Caco-2 (cell line): ENCODE measurements around the gene SOX6. TPM values are rescaled to one million over a fixed set of nuclear protein-coding genes. Genes with fewer than 3 reads are reported as not detected.

Source experiments
- BruUV-seq: library from RNA; stranded (reverse); fragments of 400-500 nt; replicated peaks from 2 replicates; lab custom pipeline; 2021; lab: Mats Ljungman, UMichigan
- CTCF ChIA-PET: fragments of 300-600 bp; sonication (Branson Sonifier 250); formaldehyde crosslinking; loops from one replicate; lab custom pipeline; 2022; ENCODE audit warnings: antibody characterized with exemption; lab: Charles Lee
- POLR2A ChIA-PET: fragments of 300-600 bp; sonication (Branson Sonifier 250); formaldehyde crosslinking; loops from one replicate; lab custom pipeline; 2022; ENCODE audit warnings: antibody characterized with exemption; lab: Charles Lee
- DNase-seq, 2 experiments: peaks; one replicate each; pipeline versions ENCODE4 v3.0.0 to v3.0.0-alpha.2; 2020 to 2022
- H3K27me3 ChIP-seq: replicated peaks from 2 replicates; pipeline ENCODE4 v1.6.0; 2011; ENCODE audit warnings: low read length; ENCODE audit not compliant: control insufficient read depth, insufficient read depth
- H3K36me3 ChIP-seq: 2 replicates; pipeline ENCODE4 v1.5.1; 2011; ENCODE audit warnings: low read length; ENCODE audit not compliant: control insufficient read depth, insufficient read depth
- H3K4me1 ChIP-seq: fragments of 250-450 bp; sonication (Bioruptor Pico); 2 replicates; pipeline ENCODE4 v1.5.1; 2020; ENCODE audit warnings: mild to moderate bottlenecking
- H3K4me3 ChIP-seq: 2 replicates; pipeline ENCODE4 v1.5.1; 2011; ENCODE audit warnings: low read depth, mild to moderate bottlenecking, control low read depth, low read length
- H3K9me3 ChIP-seq: fragments of 250-450 bp; sonication (Bioruptor Pico); 2 replicates; pipeline ENCODE4 v1.5.1; 2020; ENCODE audit warnings: mild to moderate bottlenecking, moderate library complexity
- H3K27ac Mint-ChIP-seq: one replicate; pipeline ENCODE4 v1.8.0; 2022; ENCODE audit warnings: mixed read lengths; ENCODE audit not compliant: unreplicated experiment
- H3K27me3 Mint-ChIP-seq: one replicate; pipeline ENCODE4 v1.8.0; 2022; ENCODE audit warnings: mixed read lengths; ENCODE audit not compliant: insufficient read depth, unreplicated experiment
- H3K36me3 Mint-ChIP-seq: one replicate; pipeline ENCODE4 v1.8.0; 2022; ENCODE audit warnings: mild to moderate bottlenecking, mixed read lengths; ENCODE audit not compliant: insufficient read depth, unreplicated experiment
- H3K4me1 Mint-ChIP-seq: one replicate; pipeline ENCODE4 v1.8.0; 2022; ENCODE audit warnings: low read depth, mixed read lengths; ENCODE audit not compliant: unreplicated experiment
- H3K4me3 Mint-ChIP-seq: one replicate; pipeline ENCODE4 v1.8.0; 2022; ENCODE audit warnings: mild to moderate bottlenecking, moderate library complexity, mixed read lengths; ENCODE audit not compliant: unreplicated experiment
- H3K9me3 Mint-ChIP-seq: one replicate; pipeline ENCODE4 v1.8.0; 2022; ENCODE audit warnings: mixed read lengths; ENCODE audit not compliant: unreplicated experiment
- intact Hi-C: fragments of 100-400 bp; cut with micrococcal nuclease; formaldehyde crosslinking; loops from one replicate; pipeline ENCODE4 v1.10.0; 2022; ENCODE audit not compliant: unreplicated experiment
- total RNA-seq: library from RNA; stranded (reverse); gene quantifications from 2 replicates; pipeline ENCODE4 v1.2.3, GENCODE V29; 2022
- TF ChIP-seq, protein P1 (sequence below), 2 experiments: fragments of 200-600 bp in 1 of 2; IDR thresholded peaks; 1 replicate in 1 of 2; 2 replicates in 1 of 2; pipeline versions ENCODE4 v1.5.1 to v1.8.0; 2011 to 2022; ENCODE audit warnings: antibody characterized with exemption in 1 of 2, control low read depth in 1 of 2, inconsistent platforms in 1 of 2, low read depth in 1 of 2, low read length in 1 of 2, mild to moderate bottlenecking in 1 of 2, moderate library complexity in 1 of 2; ENCODE audit not compliant: insufficient read depth in 1 of 2, severe bottlenecking in 1 of 2, unreplicated experiment in 1 of 2

The SOX6 gene
- total RNA-seq, 1 experiment from 2014 or later = 10.8 TPM

DNA sequence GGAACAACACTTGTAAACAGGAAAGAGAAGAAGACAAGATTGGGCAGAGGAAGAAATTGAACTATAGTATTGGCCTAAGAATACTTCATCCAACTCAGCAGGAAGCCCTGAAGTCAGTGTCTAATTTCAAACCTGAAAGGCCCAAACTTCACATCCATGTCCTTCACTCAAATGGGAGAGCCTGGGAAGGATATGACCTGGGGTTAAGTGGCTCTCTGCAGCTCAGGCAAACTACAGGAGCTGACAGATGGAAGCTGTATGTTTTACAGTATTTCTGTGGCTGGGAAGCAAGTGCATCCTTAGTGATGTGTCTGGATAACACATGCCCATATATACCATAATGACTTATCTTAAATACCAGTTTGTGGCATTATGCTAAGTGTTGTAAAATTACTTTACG lies 196.2 kb downstream of the SOX6 start:
- Mint-ChIP-seq H3K4me3 (no peak overlapping the region), H3K27ac (no peak overlapping the region), H3K27me3 (no peaks in the 10 kb centered on the region), H3K36me3 (no peaks in the 10 kb centered on the region), H3K9me3 (peaks cover 9% of the 10 kb centered on the region), H3K4me1 (no peaks in the 10 kb centered on the region)
- TF ChIP-seq, protein P1, sequence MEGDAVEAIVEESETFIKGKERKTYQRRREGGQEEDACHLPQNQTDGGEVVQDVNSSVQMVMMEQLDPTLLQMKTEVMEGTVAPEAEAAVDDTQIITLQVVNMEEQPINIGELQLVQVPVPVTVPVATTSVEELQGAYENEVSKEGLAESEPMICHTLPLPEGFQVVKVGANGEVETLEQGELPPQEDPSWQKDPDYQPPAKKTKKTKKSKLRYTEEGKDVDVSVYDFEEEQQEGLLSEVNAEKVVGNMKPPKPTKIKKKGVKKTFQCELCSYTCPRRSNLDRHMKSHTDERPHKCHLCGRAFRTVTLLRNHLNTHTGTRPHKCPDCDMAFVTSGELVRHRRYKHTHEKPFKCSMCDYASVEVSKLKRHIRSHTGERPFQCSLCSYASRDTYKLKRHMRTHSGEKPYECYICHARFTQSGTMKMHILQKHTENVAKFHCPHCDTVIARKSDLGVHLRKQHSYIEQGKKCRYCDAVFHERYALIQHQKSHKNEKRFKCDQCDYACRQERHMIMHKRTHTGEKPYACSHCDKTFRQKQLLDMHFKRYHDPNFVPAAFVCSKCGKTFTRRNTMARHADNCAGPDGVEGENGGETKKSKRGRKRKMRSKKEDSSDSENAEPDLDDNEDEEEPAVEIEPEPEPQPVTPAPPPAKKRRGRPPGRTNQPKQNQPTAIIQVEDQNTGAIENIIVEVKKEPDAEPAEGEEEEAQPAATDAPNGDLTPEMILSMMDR (IDR thresholded peaks at IDR 0.05; ENCODE audit: insufficient read depth in 1 of 2, low read depth in 1 of 2, low read length in 1 of 2, severe bottlenecking in 1 of 2, unreplicated experiment in 1 of 2) = no peak
- ChIA-PET CTCF (no interaction called here), POLR2A (no interaction called here)
- H3K9me3 ChIP-seq = no peaks in the 10 kb centered on the region
- H3K4me1 ChIP-seq = peaks cover 24% of the 10 kb centered on the region
- no peak overlapping the region for H3K4me3 ChIP-seq
- intact Hi-C loops = no loop called here
- no peaks in the 10 kb centered on the region for H3K27me3 ChIP-seq
- H3K36me3 ChIP-seq = no peaks in the 10 kb centered on the region; the same call in 1 of the 2 replicates
- BruUV-seq = no TSS peak
- DNase-seq = no peak

DNA sequence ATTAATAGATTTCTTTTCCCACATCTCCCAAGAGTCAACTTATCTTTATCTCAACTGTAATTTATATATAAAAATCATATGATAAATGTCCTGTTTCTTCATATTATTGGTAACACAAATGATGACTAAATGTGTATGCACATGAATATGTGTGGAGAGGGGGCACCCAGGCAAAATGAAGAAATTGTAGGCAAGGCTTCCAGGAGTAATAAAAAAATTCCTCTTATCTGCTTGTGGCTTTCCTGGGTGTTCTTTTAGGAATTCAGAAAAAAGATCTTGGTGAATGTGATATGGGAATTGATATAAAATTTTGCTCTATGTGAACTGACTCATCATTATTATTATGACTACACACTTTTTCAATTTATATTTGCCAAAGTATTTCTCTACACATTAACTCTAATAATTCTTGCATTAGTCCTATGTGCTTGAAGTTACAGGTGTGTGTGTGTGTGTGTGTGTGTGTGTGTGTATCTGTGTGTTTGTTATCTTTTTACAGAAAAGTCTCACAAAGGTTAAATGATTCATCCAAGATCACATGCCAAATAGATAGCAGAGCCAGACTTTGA lies 197.8 kb downstream of the SOX6 start:
- ChIA-PET CTCF (no interaction called here), POLR2A (interaction anchor here (0.7 kb wide), 1 partner anchor 17 kb away, joined by 3 read pairs; no protein-coding TSS in a partner anchor)
- Mint-ChIP-seq H3K9me3 (peaks cover 9% of the 10 kb centered on the region), H3K4me1 (peaks cover 10% of the 10 kb centered on the region), H3K27me3 (no peaks in the 10 kb centered on the region), H3K36me3 (no peaks in the 10 kb centered on the region), H3K4me3 (no peak overlapping the region), H3K27ac (no peak overlapping the region)
- no peaks in the 10 kb centered on the region for H3K9me3 ChIP-seq
- intact Hi-C loops = no loop called here
- no peaks in the 10 kb centered on the region; the same call in 1 of the 2 replicates for H3K36me3 ChIP-seq
- no peak for DNase-seq
- H3K4me3 ChIP-seq = no peak overlapping the region
- BruUV-seq = no TSS peak
- TF ChIP-seq, protein P1 (IDR thresholded peaks at IDR 0.05; ENCODE audit: insufficient read depth in 1 of 2, low read depth in 1 of 2, low read length in 1 of 2, severe bottlenecking in 1 of 2, unreplicated experiment in 1 of 2) = no peak
- H3K27me3 ChIP-seq = no peaks in the 10 kb centered on the region
- H3K4me1 ChIP-seq = peaks cover 41% of the 10 kb centered on the region

DNA sequence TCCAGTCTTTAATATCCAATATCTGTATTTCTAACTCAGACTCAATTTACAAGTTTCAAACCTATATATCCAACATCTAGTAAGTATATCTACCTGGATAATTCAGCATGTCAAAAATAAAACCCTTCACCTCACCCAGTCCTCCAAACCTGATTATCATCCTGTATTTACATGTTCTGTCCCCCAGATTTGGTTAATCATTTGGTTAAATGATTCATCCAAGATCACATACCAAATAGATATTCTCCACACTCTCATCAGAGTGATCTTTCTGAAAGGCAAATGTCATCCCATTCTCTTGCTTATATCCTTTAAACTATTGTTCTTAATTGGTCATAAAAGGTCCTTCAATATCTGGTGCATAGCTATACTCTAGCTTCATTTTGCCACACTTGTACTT lies 199.0 kb downstream of the SOX6 start:
- H3K27ac Mint-ChIP-seq = no peak overlapping the region
- H3K36me3 Mint-ChIP-seq = no peaks in the 10 kb centered on the region
- Histone ChIP-seq H3K9me3 (no peaks in the 10 kb centered on the region), H3K4me1 (peaks cover 47% of the 10 kb centered on the region), H3K36me3 (no peaks in the 10 kb centered on the region; the same call in 1 of the 2 replicates), H3K27me3 (no peaks in the 10 kb centered on the region), H3K4me3 (no peak overlapping the region)
- ChIA-PET POLR2A (no interaction called here), CTCF (no interaction called here)
- no TSS peak for BruUV-seq
- TF ChIP-seq, protein P1 (IDR thresholded peaks at IDR 0.05; ENCODE audit: insufficient read depth in 1 of 2, low read depth in 1 of 2, low read length in 1 of 2, severe bottlenecking in 1 of 2, unreplicated experiment in 1 of 2) = no peak
- intact Hi-C loops = no loop called here
- H3K4me3 Mint-ChIP-seq = no peak overlapping the region
- DNase-seq = no peak
- peaks cover 10% of the 10 kb centered on the region for H3K4me1 Mint-ChIP-seq
- H3K27me3 Mint-ChIP-seq = no peaks in the 10 kb centered on the region
- peaks cover under 1% of the 10 kb centered on the region for H3K9me3 Mint-ChIP-seq
